H9 (cell line): ENCODE measurements around the gene LPCAT3. TPM values are rescaled to one million over a fixed set of nuclear protein-coding genes. Genes with fewer than 3 reads are reported as not detected.

Source experiments
- DNase-seq: peaks from one replicate; pipeline ENCODE4 v3.0.0-alpha.2; 2017
- H2AFZ ChIP-seq: one replicate; pipeline ENCODE4 v1.6.1; 2013; ENCODE audit warnings: mild to moderate bottlenecking, low read length, control low read depth, moderate library complexity
- H2AK5ac ChIP-seq: 2 replicates; pipeline ENCODE4 v1.6.1; 2013; ENCODE audit warnings: low read length, control low read depth, mixed read lengths; ENCODE audit not compliant: insufficient read length
- H2BK120ac ChIP-seq: one replicate; pipeline ENCODE4 v1.6.1; 2013; ENCODE audit warnings: low read depth, mild to moderate bottlenecking, low read length, control low read depth, inconsistent platforms; ENCODE audit not compliant: poor library complexity, severe bottlenecking
- H2BK12ac ChIP-seq: 2 replicates; pipeline ENCODE4 v1.6.1; 2013; ENCODE audit warnings: low read length, control low read depth, mixed read lengths, low read depth; ENCODE audit not compliant: insufficient read length
- H2BK15ac ChIP-seq: 2 replicates; pipeline ENCODE4 v1.6.1; 2013; ENCODE audit warnings: low read depth, low read length, control low read depth
- H2BK20ac ChIP-seq: one replicate; pipeline ENCODE4 v1.6.1; 2013; ENCODE audit warnings: low read depth, mild to moderate bottlenecking, low read length, control low read depth, inconsistent platforms; ENCODE audit not compliant: poor library complexity, severe bottlenecking
- H2BK5ac ChIP-seq: 2 replicates; pipeline ENCODE4 v1.6.1; 2013; ENCODE audit warnings: low read length, control low read depth, mixed read lengths; ENCODE audit not compliant: insufficient read length
- H3K14ac ChIP-seq: 2 replicates; pipeline ENCODE4 v1.6.1; 2013; ENCODE audit warnings: low read length, control low read depth; ENCODE audit not compliant: insufficient read depth
- H3K18ac ChIP-seq: 2 replicates; pipeline ENCODE4 v1.6.1; 2013; ENCODE audit warnings: low read depth, mild to moderate bottlenecking, mixed read lengths, low read length, control low read depth; ENCODE audit not compliant: insufficient read length
- H3K23ac ChIP-seq: 2 replicates; pipeline ENCODE4 v1.6.1; 2013; ENCODE audit warnings: low read length, control low read depth, mixed read lengths, low read depth; ENCODE audit not compliant: insufficient read length
- H3K23me2 ChIP-seq: 2 replicates; pipeline ENCODE4 v1.6.1; 2013; ENCODE audit warnings: low read depth, mild to moderate bottlenecking, mixed read lengths, low read length, control low read depth; ENCODE audit not compliant: insufficient read length, poor library complexity, severe bottlenecking
- H3K27ac ChIP-seq: 2 replicates; pipeline ENCODE4 v1.5.1; 2013; ENCODE audit warnings: low read length, control low read depth, mixed read lengths, low read depth; ENCODE audit not compliant: insufficient read length
- H3K27me3 ChIP-seq: 2 replicates; pipeline ENCODE4 v1.6.1; 2013; ENCODE audit warnings: low read length, control low read depth, inconsistent platforms; ENCODE audit not compliant: insufficient read depth
- H3K4ac ChIP-seq: 2 replicates; pipeline ENCODE4 v1.6.1; 2013; ENCODE audit warnings: low read depth, mild to moderate bottlenecking, control low read depth, inconsistent platforms, low read length, moderate library complexity
- H3K4me1 ChIP-seq: 2 replicates; pipeline ENCODE4 v1.6.1; 2013; ENCODE audit warnings: low read length, control low read depth, inconsistent platforms; ENCODE audit not compliant: insufficient read depth
- H3K4me2 ChIP-seq: 2 replicates; pipeline ENCODE4 v1.6.1; 2013; ENCODE audit warnings: low read length, control low read depth, mixed read lengths; ENCODE audit not compliant: insufficient read length, insufficient read depth
- H3K56ac ChIP-seq: 2 replicates; pipeline ENCODE4 v1.6.1; 2013; ENCODE audit warnings: low read depth, mild to moderate bottlenecking, mixed read lengths, low read length, control low read depth; ENCODE audit not compliant: insufficient read length
- H3K79me1 ChIP-seq: 2 replicates; pipeline ENCODE4 v1.6.1; 2013; ENCODE audit warnings: low read depth, mild to moderate bottlenecking, moderate library complexity, low read length, control low read depth, inconsistent platforms; ENCODE audit not compliant: insufficient read depth, poor library complexity, severe bottlenecking
- H3K79me2 ChIP-seq: 2 replicates; pipeline ENCODE4 v1.6.1; 2013; ENCODE audit warnings: low read length, control low read depth, inconsistent platforms; ENCODE audit not compliant: insufficient read depth
- H3K9ac ChIP-seq: 2 replicates; pipeline ENCODE4 v1.6.1; 2013; ENCODE audit warnings: low read length, control low read depth, mixed read lengths; ENCODE audit not compliant: insufficient read length; ENCODE audit errors: extremely low read depth
- H3K9me3 ChIP-seq: one replicate; pipeline ENCODE4 v1.6.1; 2013; ENCODE audit warnings: low read depth, low read length, inconsistent platforms; ENCODE audit not compliant: control insufficient read depth
- H3T11ph ChIP-seq: one replicate; pipeline ENCODE4 v1.6.1; 2013; ENCODE audit warnings: mild to moderate bottlenecking, low read length, control low read depth, inconsistent platforms
- H4K20me1 ChIP-seq: one replicate; pipeline ENCODE4 v1.6.1; 2013; ENCODE audit not compliant: control insufficient read depth, insufficient read length, insufficient read depth
- H4K5ac ChIP-seq: 2 replicates; pipeline ENCODE4 v1.6.1; 2013; ENCODE audit warnings: low read depth, mild to moderate bottlenecking, mixed read lengths, low read length, control low read depth; ENCODE audit not compliant: insufficient read length
- H4K8ac ChIP-seq: replicated peaks from 2 replicates; pipeline ENCODE4 v1.6.1; 2013; ENCODE audit warnings: low read length, control low read depth, mixed read lengths, low read depth; ENCODE audit not compliant: insufficient read length
- H4K91ac ChIP-seq: 2 replicates; pipeline ENCODE4 v1.6.1; 2013; ENCODE audit warnings: low read depth, mild to moderate bottlenecking, moderate library complexity, mixed read lengths, low read length, control low read depth; ENCODE audit not compliant: insufficient read length
- H3K27ac Mint-ChIP-seq, 3 experiments: 2 replicates in 2 of 3; 3 replicates in 1 of 3; pipeline ENCODE4 v1.8.0; 2020 to 2021; ENCODE audit warnings: mixed read lengths in 3 of 3, mild to moderate bottlenecking in 1 of 3, moderate library complexity in 1 of 3
- H3K27me3 Mint-ChIP-seq: 2 replicates; pipeline ENCODE4 v1.8.0; 2021; ENCODE audit warnings: low read depth, mild to moderate bottlenecking, moderate library complexity, mixed read lengths
- H3K36me3 Mint-ChIP-seq, 3 experiments: 2 replicates in 2 of 3; 3 replicates in 1 of 3; pipeline ENCODE4 v1.8.0; 2020 to 2021; ENCODE audit warnings: low read depth in 3 of 3, mixed read lengths in 3 of 3; ENCODE audit not compliant: insufficient read depth in 1 of 3
- H3K4me1 Mint-ChIP-seq, 2 experiments: 2 replicates each; pipeline ENCODE4 v1.8.0; 2020; ENCODE audit warnings: mixed read lengths in 2 of 2
- H3K4me3 Mint-ChIP-seq, 2 experiments: 2 replicates in 1 of 2; 3 replicates in 1 of 2; pipeline ENCODE4 v1.8.0; 2020 to 2021; ENCODE audit warnings: mild to moderate bottlenecking in 2 of 2, mixed read lengths in 2 of 2, moderate library complexity in 1 of 2
- H3K9me3 Mint-ChIP-seq, 2 experiments: 2 replicates in 1 of 2; 3 replicates in 1 of 2; pipeline ENCODE4 v1.8.0; 2020; ENCODE audit warnings: mild to moderate bottlenecking in 2 of 2, mixed read lengths in 2 of 2, moderate library complexity in 1 of 2
- CTCF ChIP-seq: fragments of 200-600 bp; sonication (generic); conservative IDR thresholded peaks from 3 replicates; pipeline ENCODE4 v1.8.0; 2021; ENCODE audit warnings: antibody characterized with exemption, mild to moderate bottlenecking
- WGBS: extraction: QIAGEN DNeasy Blood & Tissue Kit; methylation state at CpG from one replicate; pipeline ENCODE4 v1.1.7; 2013; ENCODE audit warnings: missing lambda C conversion rate, low lambda C conversion rate, mixed read lengths; ENCODE audit not compliant: insufficient read length; ENCODE audit errors: extremely low coverage; 5-methylcytosine and 5-hydroxymethylcytosine counted together
- total RNA-seq: library from RNA; stranded (reverse); gene quantifications from 2 replicates; pipeline ENCODE4 v1.2.1, GENCODE V29; 2021

The LPCAT3 gene
- total RNA-seq, 1 experiment from 2014 or later = 47.7 TPM

GRCh38 chr12:6943722-6944380, 74.4 kb downstream of the LPCAT3 start, which contains the start of the genes C12orf57 and RNU7-1:
Gene C12orf57, plus strand, starts transcription at chr12:6944022. Its CDS starts 100 bp downstream, at chr12:6944122.
Gene RNU7-1, plus strand, starts transcription at chr12:6943816.
- Histone ChIP-seq H4K20me1 (no peaks in the 10 kb centered on the region), H3K27me3 (no peaks in the 10 kb centered on the region), H3K9me3 (no peaks in the 10 kb centered on the region), H4K91ac (no peak within 1 kb of the TSS), H3K27ac (peak within 1 kb of the TSS; percentile 96), H3K9ac (peak within 1 kb of the TSS; percentile 98), H2AFZ (no peak within 1 kb of the TSS), H3K18ac (peak within 1 kb of the TSS; percentile 98), H3K4ac (peak within 1 kb of the TSS; percentile 18; the same call in 1 of the 2 replicates), H3K4me1 (0 out of 2 replicates have a peak, but pooled peaks cover 4% of the 10 kb centered on the region), H3T11ph (peak within 1 kb of the TSS; percentile 60), H3K79me2 (no peaks in the 10 kb centered on the region), H2BK15ac (no peak within 1 kb of the TSS), H2BK5ac (peak within 1 kb of the TSS; percentile 96), H3K79me1 (no peaks in the 10 kb centered on the region), H2BK12ac (no peak within 1 kb of the TSS), H2BK120ac (peak within 1 kb of the TSS; percentile 44), H3K23me2 (peaks cover 16% of the 10 kb centered on the region), H4K8ac (peak within 1 kb of the TSS; percentile 23), H3K23ac (no peak within 1 kb of the TSS), H3K14ac (peak within 1 kb of the TSS; percentile 99), H2BK20ac (no peak within 1 kb of the TSS), H3K56ac (peak within 1 kb of the TSS; percentile 63), H3K4me2 (peak within 1 kb of the TSS; percentile 96), H4K5ac (peak within 1 kb of the TSS; percentile 79), H2AK5ac (no peak within 1 kb of the TSS)
- no peaks in the 10 kb centered on the region; a peak in 2 of 5 replicates for H3K9me3 Mint-ChIP-seq
- TF ChIP-seq CTCF = no peak
- peak within 1 kb of the TSS; percentile 98 to 100 (median 100) for H3K27ac Mint-ChIP-seq
- no CpG with 5 or more reads among the region's 31 CpGs for WGBS
- H3K27me3 Mint-ChIP-seq = peaks cover 2% of the 10 kb centered on the region; the same call in 1 of the 2 replicates
- H3K36me3 Mint-ChIP-seq = peaks cover 17 to 41% (median 29%) of the 10 kb centered on the region in 3 experiments
- H3K4me3 Mint-ChIP-seq = peak within 1 kb of the TSS; percentile 93 to 94
- peaks cover 37 to 43% of the 10 kb centered on the region in 2 experiments for H3K4me1 Mint-ChIP-seq
- DNase-seq = peak; percentile 97
